Measurements from ENCODE around the gene MAP7. TPM values are rescaled to one million over a fixed set of nuclear protein-coding genes. Genes with fewer than 3 reads are reported as not detected.

MAP7 gene
- total and polyA plus RNA-seq, 9 of the 15 experiments (the other 6 are each of a cell fraction or from before 2014, with no cell fraction given) = 0.76 to 7.7 (median 3.9) TPM

GRCh38 chr6:136333824-136334464 is 216.3 kb downstream of the MAP7 start (continued):
- TF ChIP-seq ZBTB49 (CRISPR knock-in tag; IDR thresholded peaks at IDR 0.05; ENCODE audit: borderline replicate concordance) (no peak), ESRRA (IDR thresholded peaks at IDR 0.05; ENCODE audit: borderline replicate concordance, low read depth) (no peak), ZEB2 (IDR thresholded peaks at IDR 0.05) (no peak), PRDM10 (IDR thresholded peaks at IDR 0.05; ENCODE audit: partially characterized antibody) (no peak), ZBTB26 (CRISPR knock-in tag; IDR thresholded peaks at IDR 0.05) (0 out of 2 replicates have a peak, but pooled peaks have one; percentile 31), MCM7 (IDR thresholded peaks at IDR 0.05) (no peak), NFXL1 (CRISPR knock-in tag; IDR thresholded peaks at IDR 0.05) (0 out of 2 replicates have a peak, but pooled peaks have one; percentile 17), ZNF511 (CRISPR knock-in tag; IDR thresholded peaks at IDR 0.05) (no peak), CSDE1 (IDR thresholded peaks at IDR 0.05) (no peak), GTF2A2 (tag; IDR thresholded peaks at IDR 0.05) (no peak; the same call in 1 of the 2 replicates), ZHX1 (conservative IDR thresholded peaks at IDR 0.05; ENCODE audit: low read length) (no peak), CREBBP (IDR thresholded peaks at IDR 0.05; ENCODE audit: low read depth, low read length) (no peak), CBFB (CRISPR knock-in tag; IDR thresholded peaks at IDR 0.05) (no peak), EHMT2 (IDR thresholded peaks at IDR 0.05) (peak; percentile 28; the same call in 1 of the 2 replicates), PCBP1 (IDR thresholded peaks at IDR 0.05; ENCODE audit: low read depth, low read length, poor library complexity, severe bottlenecking) (no peak), HNRNPUL1 (IDR thresholded peaks at IDR 0.05; ENCODE audit: low read length) (no peak), KLF10 (CRISPR knock-in tag; IDR thresholded peaks at IDR 0.05) (no peak), NFYB (IDR thresholded peaks at IDR 0.05; ENCODE audit: extremely low read depth, insufficient read length) (no peak)
